Spleen (tissue), 7 donors: ENCODE data around the gene MCEMP1.

Experiments used
- POLR2AphosphoS5 ChIP-seq, 3 donors: sonication (generic); formaldehyde crosslinking; IDR thresholded peaks; one replicate each; pipeline ENCODE4 v1.5.1; 2017; ENCODE audit warnings: antibody characterized with exemption in 3 of 3
- TF ChIP-seq, protein P1 (sequence below), 11 experiments: fragments of 200-600 bp in 7 of 11; fragments of 450-650 bp in 4 of 11; sonication (generic) in 4 of 11; IDR thresholded peaks in 8 of 11; conservative IDR thresholded peaks in 3 of 11; 1 replicate in 7 of 11; 2 replicates in 4 of 11; pipeline versions ENCODE4 v1.4.0 to v1.8.0; 2016 to 2021; ENCODE audit warnings: antibody characterized with exemption in 11 of 11, inconsistent platforms in 4 of 11, mild to moderate bottlenecking in 1 of 11
- donor health status: DM: no; HTN: no; CAD: no; lungs with moderate emphysema.
- donor health status: DM: no; HTN: no; CAD: no.
- donor health status: DM: no; HTN: no; CAD: no.

DNA sequence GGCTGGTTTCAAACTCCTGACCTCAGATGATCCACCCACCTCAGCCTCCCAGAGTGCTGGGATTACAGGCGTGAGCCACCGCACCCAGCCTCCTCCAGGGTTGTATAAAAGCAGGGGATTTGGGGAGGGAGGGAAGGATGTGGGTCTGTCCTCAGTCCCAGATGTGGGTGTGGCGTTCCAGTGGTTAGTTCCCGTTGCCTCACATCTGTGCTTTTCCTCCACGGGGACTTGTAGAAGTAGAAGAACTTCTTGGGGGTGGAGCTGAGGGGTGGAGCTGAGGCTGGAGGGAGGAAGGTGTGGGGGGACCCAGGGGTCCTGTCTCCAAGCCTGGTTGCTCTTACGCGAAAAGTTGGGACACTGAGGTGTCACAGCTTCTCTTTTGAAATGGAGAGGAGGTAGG is 514 bp upstream of the MCEMP1 start:
- TF ChIP-seq, protein P1, sequence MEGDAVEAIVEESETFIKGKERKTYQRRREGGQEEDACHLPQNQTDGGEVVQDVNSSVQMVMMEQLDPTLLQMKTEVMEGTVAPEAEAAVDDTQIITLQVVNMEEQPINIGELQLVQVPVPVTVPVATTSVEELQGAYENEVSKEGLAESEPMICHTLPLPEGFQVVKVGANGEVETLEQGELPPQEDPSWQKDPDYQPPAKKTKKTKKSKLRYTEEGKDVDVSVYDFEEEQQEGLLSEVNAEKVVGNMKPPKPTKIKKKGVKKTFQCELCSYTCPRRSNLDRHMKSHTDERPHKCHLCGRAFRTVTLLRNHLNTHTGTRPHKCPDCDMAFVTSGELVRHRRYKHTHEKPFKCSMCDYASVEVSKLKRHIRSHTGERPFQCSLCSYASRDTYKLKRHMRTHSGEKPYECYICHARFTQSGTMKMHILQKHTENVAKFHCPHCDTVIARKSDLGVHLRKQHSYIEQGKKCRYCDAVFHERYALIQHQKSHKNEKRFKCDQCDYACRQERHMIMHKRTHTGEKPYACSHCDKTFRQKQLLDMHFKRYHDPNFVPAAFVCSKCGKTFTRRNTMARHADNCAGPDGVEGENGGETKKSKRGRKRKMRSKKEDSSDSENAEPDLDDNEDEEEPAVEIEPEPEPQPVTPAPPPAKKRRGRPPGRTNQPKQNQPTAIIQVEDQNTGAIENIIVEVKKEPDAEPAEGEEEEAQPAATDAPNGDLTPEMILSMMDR (IDR thresholded peaks at IDR 0.05 in 8 of 11, conservative IDR thresholded peaks at IDR 0.05 in 3 of 11): no peak
- TF ChIP-seq POLR2AphosphoS5 (IDR thresholded peaks at IDR 0.05): no peak
